A549 treated with dexamethasone at 1 μM for 4 hours (cell line): ENCODE measurements around the gene POTED. TPM values are rescaled to one million over a fixed set of nuclear protein-coding genes. Genes with fewer than 3 reads are reported as not detected.

Experiments used
- total RNA-seq: library from RNA; stranded (reverse); fragments of 200-300 nt; extraction: Qiagen RNA extraction; gene quantifications from 5 replicates; pipeline ENCODE4 v1.2.3, GENCODE V29; 2022

Gene POTED
- total RNA-seq: not detected in 5 replicates

GRCh38 chr21:13609477-13609876 lies at the start of gene POTED:
POTED (plus strand) TSS chr21:13609777; CDS start chr21:13610229, 452 bp downstream.

